Measurements from ENCODE around the gene XRCC3. TPM values are rescaled to one million over a fixed set of nuclear protein-coding genes. Genes with fewer than 3 reads are reported as not detected.

The XRCC3 gene
- total and polyA plus RNA-seq, 2 of the 8 experiments (the other 6 are each of a cell fraction or from before 2014, with no cell fraction given) = 36.9 to 41.8 TPM

DNA sequence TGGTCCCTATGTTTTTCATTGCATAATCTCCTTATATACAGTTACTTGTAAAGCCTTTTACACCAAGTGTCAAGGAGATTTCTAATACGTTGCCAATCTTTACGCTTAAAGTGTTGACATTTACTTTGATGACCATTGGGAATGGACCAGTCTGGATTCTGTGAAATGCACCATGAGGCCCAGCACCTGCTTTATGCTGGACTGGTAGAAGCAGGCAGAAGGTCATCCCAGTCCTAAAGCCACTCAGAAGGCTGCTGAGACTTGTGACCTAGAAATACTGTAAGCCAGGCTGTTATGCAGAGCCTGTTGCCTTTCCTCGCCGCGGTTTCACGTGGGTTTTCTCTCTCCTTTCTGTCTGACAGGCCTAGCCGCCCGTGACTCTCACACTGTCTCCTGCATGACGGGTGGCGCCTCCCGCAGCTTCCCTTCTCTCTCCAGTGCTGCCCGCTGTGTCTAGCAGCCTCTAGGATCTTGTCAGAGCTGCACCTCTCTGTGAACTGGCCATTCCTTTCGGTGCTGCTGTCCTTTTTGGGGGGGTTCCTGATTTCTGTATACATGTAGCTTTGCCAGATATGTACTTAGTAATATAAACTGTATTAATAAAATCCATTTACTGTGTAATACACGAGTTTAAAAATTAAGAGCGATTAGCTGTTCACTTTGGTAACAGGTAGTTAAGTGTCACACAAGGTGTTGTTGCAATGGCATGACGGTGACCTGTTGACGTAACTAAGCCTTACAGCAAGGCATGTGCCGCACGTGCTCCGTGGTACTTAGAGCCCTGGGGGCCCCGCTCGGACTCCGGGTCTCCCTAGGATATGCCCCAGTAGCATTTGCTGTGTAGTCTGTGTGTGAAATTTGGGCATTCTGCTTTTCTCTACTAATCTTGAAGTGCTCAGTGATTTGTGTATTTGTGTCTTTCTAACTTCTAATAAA lies 29.7 kb downstream of the XRCC3 start (continued):
- TF ChIP-seq, protein P1, sequence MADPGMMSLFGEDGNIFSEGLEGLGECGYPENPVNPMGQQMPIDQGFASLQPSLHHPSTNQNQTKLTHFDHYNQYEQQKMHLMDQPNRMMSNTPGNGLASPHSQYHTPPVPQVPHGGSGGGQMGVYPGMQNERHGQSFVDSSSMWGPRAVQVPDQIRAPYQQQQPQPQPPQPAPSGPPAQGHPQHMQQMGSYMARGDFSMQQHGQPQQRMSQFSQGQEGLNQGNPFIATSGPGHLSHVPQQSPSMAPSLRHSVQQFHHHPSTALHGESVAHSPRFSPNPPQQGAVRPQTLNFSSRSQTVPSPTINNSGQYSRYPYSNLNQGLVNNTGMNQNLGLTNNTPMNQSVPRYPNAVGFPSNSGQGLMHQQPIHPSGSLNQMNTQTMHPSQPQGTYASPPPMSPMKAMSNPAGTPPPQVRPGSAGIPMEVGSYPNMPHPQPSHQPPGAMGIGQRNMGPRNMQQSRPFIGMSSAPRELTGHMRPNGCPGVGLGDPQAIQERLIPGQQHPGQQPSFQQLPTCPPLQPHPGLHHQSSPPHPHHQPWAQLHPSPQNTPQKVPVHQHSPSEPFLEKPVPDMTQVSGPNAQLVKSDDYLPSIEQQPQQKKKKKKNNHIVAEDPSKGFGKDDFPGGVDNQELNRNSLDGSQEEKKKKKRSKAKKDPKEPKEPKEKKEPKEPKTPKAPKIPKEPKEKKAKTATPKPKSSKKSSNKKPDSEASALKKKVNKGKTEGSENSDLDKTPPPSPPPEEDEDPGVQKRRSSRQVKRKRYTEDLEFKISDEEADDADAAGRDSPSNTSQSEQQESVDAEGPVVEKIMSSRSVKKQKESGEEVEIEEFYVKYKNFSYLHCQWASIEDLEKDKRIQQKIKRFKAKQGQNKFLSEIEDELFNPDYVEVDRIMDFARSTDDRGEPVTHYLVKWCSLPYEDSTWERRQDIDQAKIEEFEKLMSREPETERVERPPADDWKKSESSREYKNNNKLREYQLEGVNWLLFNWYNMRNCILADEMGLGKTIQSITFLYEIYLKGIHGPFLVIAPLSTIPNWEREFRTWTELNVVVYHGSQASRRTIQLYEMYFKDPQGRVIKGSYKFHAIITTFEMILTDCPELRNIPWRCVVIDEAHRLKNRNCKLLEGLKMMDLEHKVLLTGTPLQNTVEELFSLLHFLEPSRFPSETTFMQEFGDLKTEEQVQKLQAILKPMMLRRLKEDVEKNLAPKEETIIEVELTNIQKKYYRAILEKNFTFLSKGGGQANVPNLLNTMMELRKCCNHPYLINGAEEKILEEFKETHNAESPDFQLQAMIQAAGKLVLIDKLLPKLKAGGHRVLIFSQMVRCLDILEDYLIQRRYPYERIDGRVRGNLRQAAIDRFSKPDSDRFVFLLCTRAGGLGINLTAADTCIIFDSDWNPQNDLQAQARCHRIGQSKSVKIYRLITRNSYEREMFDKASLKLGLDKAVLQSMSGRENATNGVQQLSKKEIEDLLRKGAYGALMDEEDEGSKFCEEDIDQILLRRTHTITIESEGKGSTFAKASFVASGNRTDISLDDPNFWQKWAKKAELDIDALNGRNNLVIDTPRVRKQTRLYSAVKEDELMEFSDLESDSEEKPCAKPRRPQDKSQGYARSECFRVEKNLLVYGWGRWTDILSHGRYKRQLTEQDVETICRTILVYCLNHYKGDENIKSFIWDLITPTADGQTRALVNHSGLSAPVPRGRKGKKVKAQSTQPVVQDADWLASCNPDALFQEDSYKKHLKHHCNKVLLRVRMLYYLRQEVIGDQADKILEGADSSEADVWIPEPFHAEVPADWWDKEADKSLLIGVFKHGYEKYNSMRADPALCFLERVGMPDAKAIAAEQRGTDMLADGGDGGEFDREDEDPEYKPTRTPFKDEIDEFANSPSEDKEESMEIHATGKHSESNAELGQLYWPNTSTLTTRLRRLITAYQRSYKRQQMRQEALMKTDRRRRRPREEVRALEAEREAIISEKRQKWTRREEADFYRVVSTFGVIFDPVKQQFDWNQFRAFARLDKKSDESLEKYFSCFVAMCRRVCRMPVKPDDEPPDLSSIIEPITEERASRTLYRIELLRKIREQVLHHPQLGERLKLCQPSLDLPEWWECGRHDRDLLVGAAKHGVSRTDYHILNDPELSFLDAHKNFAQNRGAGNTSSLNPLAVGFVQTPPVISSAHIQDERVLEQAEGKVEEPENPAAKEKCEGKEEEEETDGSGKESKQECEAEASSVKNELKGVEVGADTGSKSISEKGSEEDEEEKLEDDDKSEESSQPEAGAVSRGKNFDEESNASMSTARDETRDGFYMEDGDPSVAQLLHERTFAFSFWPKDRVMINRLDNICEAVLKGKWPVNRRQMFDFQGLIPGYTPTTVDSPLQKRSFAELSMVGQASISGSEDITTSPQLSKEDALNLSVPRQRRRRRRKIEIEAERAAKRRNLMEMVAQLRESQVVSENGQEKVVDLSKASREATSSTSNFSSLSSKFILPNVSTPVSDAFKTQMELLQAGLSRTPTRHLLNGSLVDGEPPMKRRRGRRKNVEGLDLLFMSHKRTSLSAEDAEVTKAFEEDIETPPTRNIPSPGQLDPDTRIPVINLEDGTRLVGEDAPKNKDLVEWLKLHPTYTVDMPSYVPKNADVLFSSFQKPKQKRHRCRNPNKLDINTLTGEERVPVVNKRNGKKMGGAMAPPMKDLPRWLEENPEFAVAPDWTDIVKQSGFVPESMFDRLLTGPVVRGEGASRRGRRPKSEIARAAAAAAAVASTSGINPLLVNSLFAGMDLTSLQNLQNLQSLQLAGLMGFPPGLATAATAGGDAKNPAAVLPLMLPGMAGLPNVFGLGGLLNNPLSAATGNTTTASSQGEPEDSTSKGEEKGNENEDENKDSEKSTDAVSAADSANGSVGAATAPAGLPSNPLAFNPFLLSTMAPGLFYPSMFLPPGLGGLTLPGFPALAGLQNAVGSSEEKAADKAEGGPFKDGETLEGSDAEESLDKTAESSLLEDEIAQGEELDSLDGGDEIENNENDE (IDR thresholded peaks at IDR 0.05; ENCODE audit: insufficient replicate concordance, low read length) = no peak
- no peak for TF ChIP-seq TEAD4 (IDR thresholded peaks at IDR 0.05; ENCODE audit: low read depth, low read length)
- TF ChIP-seq BACH1 (IDR thresholded peaks at IDR 0.05; ENCODE audit: low read length) = no peak

All from H1 (cell line).